Fibroblast of lung (primary cell): ENCODE results near the gene LRRC8C.

Experiments
- EZH2 ChIP-seq: IDR thresholded peaks from 2 replicates; pipeline ENCODE4 v1.5.1; 2012; ENCODE audit warnings: low read length, control low read depth, mild to moderate bottlenecking; ENCODE audit errors: missing control alignments
- TF ChIP-seq, protein P1 (sequence below), 2 donors: IDR thresholded peaks in 1 of 2; conservative IDR thresholded peaks in 1 of 2; 1 replicate in 1 of 2; 2 replicates in 1 of 2; pipeline ENCODE4 v1.5.1; 2011 to 2012; ENCODE audit warnings: low read length in 2 of 2, control low read depth in 1 of 2, inconsistent platforms in 1 of 2, low read depth in 1 of 2, mild to moderate bottlenecking in 1 of 2

DNA sequence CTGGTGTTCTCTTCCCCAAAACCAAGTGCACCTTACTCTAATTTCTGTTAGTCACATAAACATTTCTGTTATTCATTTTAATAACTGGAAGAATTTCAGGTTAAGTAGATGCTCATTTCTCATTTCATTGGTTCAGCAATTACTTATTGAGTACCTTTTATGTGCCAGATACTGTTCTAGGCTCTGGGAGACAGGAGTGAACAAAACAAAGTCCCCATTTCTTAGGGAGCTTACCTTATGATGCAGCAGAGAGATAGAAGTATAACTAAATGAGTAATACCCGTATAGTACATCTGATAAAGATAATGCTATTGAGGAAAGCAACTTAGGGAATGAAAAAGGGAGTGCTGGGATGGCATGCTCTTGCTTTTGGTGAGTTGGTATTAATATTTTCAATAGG lies 33.7 kb downstream of the LRRC8C start:
- TF ChIP-seq, protein P1, sequence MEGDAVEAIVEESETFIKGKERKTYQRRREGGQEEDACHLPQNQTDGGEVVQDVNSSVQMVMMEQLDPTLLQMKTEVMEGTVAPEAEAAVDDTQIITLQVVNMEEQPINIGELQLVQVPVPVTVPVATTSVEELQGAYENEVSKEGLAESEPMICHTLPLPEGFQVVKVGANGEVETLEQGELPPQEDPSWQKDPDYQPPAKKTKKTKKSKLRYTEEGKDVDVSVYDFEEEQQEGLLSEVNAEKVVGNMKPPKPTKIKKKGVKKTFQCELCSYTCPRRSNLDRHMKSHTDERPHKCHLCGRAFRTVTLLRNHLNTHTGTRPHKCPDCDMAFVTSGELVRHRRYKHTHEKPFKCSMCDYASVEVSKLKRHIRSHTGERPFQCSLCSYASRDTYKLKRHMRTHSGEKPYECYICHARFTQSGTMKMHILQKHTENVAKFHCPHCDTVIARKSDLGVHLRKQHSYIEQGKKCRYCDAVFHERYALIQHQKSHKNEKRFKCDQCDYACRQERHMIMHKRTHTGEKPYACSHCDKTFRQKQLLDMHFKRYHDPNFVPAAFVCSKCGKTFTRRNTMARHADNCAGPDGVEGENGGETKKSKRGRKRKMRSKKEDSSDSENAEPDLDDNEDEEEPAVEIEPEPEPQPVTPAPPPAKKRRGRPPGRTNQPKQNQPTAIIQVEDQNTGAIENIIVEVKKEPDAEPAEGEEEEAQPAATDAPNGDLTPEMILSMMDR (conservative IDR thresholded peaks at IDR 0.05 in 1 of 2, IDR thresholded peaks at IDR 0.05 in 1 of 2; ENCODE audit: low read depth in 1 of 2, low read length in 2 of 2): no peak
- TF ChIP-seq EZH2: no peak
